SK-N-SH (cell line): ENCODE results near the gene HRH3. TPM values are rescaled to one million over a fixed set of nuclear protein-coding genes. Genes with fewer than 3 reads are reported as not detected.

ENCODE experiments used
- CTCF ChIA-PET: fragments of 300-600, 350-600 bp; formaldehyde crosslinking; extraction: SDS; loops from one replicate; lab custom pipeline; 2021; lab: Yijun Ruan, JAX
- POLR2A ChIA-PET: fragments of 350-600 bp; sonication (Branson Sonifier 250); formaldehyde crosslinking; extraction: SDS; loops from one replicate; lab custom pipeline; 2020; ENCODE audit warnings: antibody characterized with exemption, inconsistent platforms; lab: Yijun Ruan, JAX
- DNase-seq: peaks from one replicate; pipeline ENCODE4 v3.0.0; 2012
- H2AFZ ChIP-seq: fragments of 200-600 bp; sonication (generic); 2 replicates; pipeline ENCODE4 v1.8.1; 2016; ENCODE audit warnings: antibody characterized with exemption, mild to moderate bottlenecking, low read depth
- H3F3A ChIP-seq: fragments of 200-600 bp; sonication (generic); replicated peaks from 2 replicates; pipeline ENCODE3; 2016; ENCODE audit warnings: antibody characterized with exemption, mild to moderate bottlenecking; ENCODE audit not compliant: insufficient read depth
- H3K27ac ChIP-seq, 2 experiments: fragments of 200-500 bp in 1 of 2; fragments of 200-600 bp in 1 of 2; sonication (Bioruptor generic) in 1 of 2; sonication (generic), shearing (Covaris generic) in 1 of 2; 2 replicates each; pipeline versions ENCODE4 v1.5.1 to v1.6.1; 2014 to 2016; ENCODE audit warnings: low read depth in 2 of 2, inconsistent platforms in 1 of 2, low read length in 1 of 2, mild to moderate bottlenecking in 1 of 2, mixed read lengths in 1 of 2
- H3K27me3 ChIP-seq: fragments of 200-600 bp; sonication (generic), shearing (Covaris generic); 2 replicates; pipeline ENCODE4 v1.6.1; 2016; ENCODE audit warnings: mixed run types; ENCODE audit not compliant: insufficient read depth
- H3K36me3 ChIP-seq, 2 experiments: fragments of 200-500 bp in 1 of 2; fragments of 200-600 bp in 1 of 2; sonication (Bioruptor generic) in 1 of 2; sonication (generic) in 1 of 2; replicated peaks in 1 of 2; 2 replicates each; pipeline versions ENCODE3 to v1.5.1; 2014 to 2016; ENCODE audit warnings: low read length in 1 of 2, mild to moderate bottlenecking in 1 of 2; ENCODE audit not compliant: insufficient read depth in 2 of 2, control insufficient read depth in 1 of 2
- H3K4me1 ChIP-seq, 2 experiments: fragments of 200-500 bp in 1 of 2; fragments of 200-600 bp in 1 of 2; sonication (Bioruptor generic) in 1 of 2; sonication (generic), shearing (Covaris generic) in 1 of 2; 2 replicates each; pipeline versions ENCODE4 v1.5.1 to v1.6.1; 2014 to 2016; ENCODE audit warnings: low read depth in 1 of 2, low read length in 1 of 2, mixed run types in 1 of 2; ENCODE audit not compliant: insufficient read depth in 2 of 2, control insufficient read depth in 1 of 2
- H3K4me2 ChIP-seq: fragments of 200-600 bp; sonication (generic), shearing (Covaris generic); 2 replicates; pipeline ENCODE4 v1.6.1; 2017; ENCODE audit warnings: mixed run types
- H3K4me3 ChIP-seq, 2 experiments: fragments of 200-500 bp in 1 of 2; fragments of 200-600 bp in 1 of 2; sonication (Bioruptor generic) in 1 of 2; sonication (generic), shearing (Covaris generic) in 1 of 2; 2 replicates each; pipeline versions ENCODE4 v1.5.1 to v1.8.1; 2014 to 2016; ENCODE audit warnings: low read depth in 2 of 2, inconsistent platforms in 1 of 2, low read length in 1 of 2, mild to moderate bottlenecking in 1 of 2, mixed read lengths in 1 of 2, moderate library complexity in 1 of 2
- H3K79me2 ChIP-seq: fragments of 200-600 bp; sonication (generic); 2 replicates; pipeline ENCODE4 v1.8.1; 2017; ENCODE audit warnings: mild to moderate bottlenecking; ENCODE audit not compliant: insufficient read depth
- H3K9ac ChIP-seq: fragments of 200-600 bp; sonication (generic); 2 replicates; pipeline ENCODE4 v1.6.1; 2017; ENCODE audit warnings: mixed run types
- H3K9me2 ChIP-seq: fragments of 200-600 bp; sonication (generic); 2 replicates; pipeline ENCODE4 v1.6.1; 2017; ENCODE audit warnings: mixed run types
- H3K9me3 ChIP-seq: fragments of 200-600 bp; sonication (generic); 2 replicates; pipeline ENCODE4 v1.6.1; 2017; ENCODE audit warnings: mixed run types, mild to moderate bottlenecking, moderate library complexity
- H4K20me1 ChIP-seq: fragments of 200-600 bp; sonication (generic); 2 replicates; pipeline ENCODE4 v1.6.1; 2017; ENCODE audit warnings: mild to moderate bottlenecking, mixed run types; ENCODE audit not compliant: insufficient read depth
- CHD2 ChIP-seq: fragments of 150-350 bp; IDR thresholded peaks from 2 replicates; pipeline ENCODE4 v1.6.1; 2018; ENCODE audit warnings: low read length; ENCODE audit not compliant: partially characterized antibody
- CTCF ChIP-seq: fragments of 200-600 bp; sonication (generic); IDR thresholded peaks from 2 replicates; pipeline ENCODE4 v1.6.1; 2017; ENCODE audit warnings: antibody characterized with exemption, mild to moderate bottlenecking, moderate library complexity
- EP300 ChIP-seq, 2 experiments: IDR thresholded peaks; 2 replicates each; pipeline versions ENCODE4 v1.4.0 to v1.6.1; 2012; ENCODE audit warnings: borderline replicate concordance in 1 of 2, low read depth in 1 of 2, low read length in 1 of 2
- EZH2phosphoT487 ChIP-seq: fragments of 200-600 bp; sonication (generic); IDR thresholded peaks from 2 replicates; pipeline ENCODE4 v1.6.1; 2017; ENCODE audit warnings: low read depth, mixed run types, mild to moderate bottlenecking, antibody characterized with exemption, moderate library complexity, borderline replicate concordance
- FOXJ3 ChIP-seq: sonication (generic); formaldehyde crosslinking; IDR thresholded peaks from 2 replicates; pipeline ENCODE4 v1.5.1; 2020; ENCODE audit warnings: mild to moderate bottlenecking, missing genetic modification reagents
- GABPA ChIP-seq: IDR thresholded peaks from 2 replicates; pipeline ENCODE4 v1.4.0; 2012; ENCODE audit warnings: low read depth, mild to moderate bottlenecking
- GATA2 ChIP-seq: sonication (generic); formaldehyde crosslinking; IDR thresholded peaks from 2 replicates; pipeline ENCODE4 v1.5.0; 2020; ENCODE audit warnings: mild to moderate bottlenecking, missing genetic modification reagents
- IRF3 ChIP-seq: fragments of 150-350 bp; IDR thresholded peaks from 2 replicates; pipeline ENCODE4 v1.6.1; 2016; ENCODE audit warnings: mild to moderate bottlenecking, low read depth, low read length
- NFIC ChIP-seq: IDR thresholded peaks from 2 replicates; pipeline ENCODE4 v1.4.0; 2012; ENCODE audit warnings: borderline replicate concordance
- NRF1 ChIP-seq: IDR thresholded peaks from 2 replicates; pipeline ENCODE4 v1.6.1; 2012; ENCODE audit warnings: low read depth, mild to moderate bottlenecking, low read length
- POLR2AphosphoS5 ChIP-seq: IDR thresholded peaks from 2 replicates; pipeline ENCODE4 v1.6.1; 2012; ENCODE audit warnings: low read depth, low read length
- RAD21 ChIP-seq: IDR thresholded peaks from 2 replicates; pipeline ENCODE4 v1.6.1; 2012; ENCODE audit warnings: mild to moderate bottlenecking, low read length
- RCOR1 ChIP-seq: fragments of 150-350 bp; IDR thresholded peaks from 2 replicates; pipeline ENCODE4 v1.6.1; 2017; ENCODE audit warnings: antibody characterized with exemption, low read length
- RXRA ChIP-seq: IDR thresholded peaks from 2 replicates; pipeline ENCODE4 v1.4.0; 2012; ENCODE audit warnings: low read depth, mild to moderate bottlenecking, borderline replicate concordance
- SMC3 ChIP-seq: IDR thresholded peaks from 2 replicates; pipeline ENCODE4 v1.6.1; 2012; ENCODE audit warnings: low read depth, low read length, improper control_type of control experiment
- TAF1 ChIP-seq: IDR thresholded peaks from 2 replicates; pipeline ENCODE4 v1.6.1; 2012; ENCODE audit warnings: low read depth, mild to moderate bottlenecking, low read length, moderate library complexity, borderline replicate concordance
- TCF12 ChIP-seq: IDR thresholded peaks from 2 replicates; pipeline ENCODE4 v1.4.0; 2012
- TEAD4 ChIP-seq: IDR thresholded peaks from 2 replicates; pipeline ENCODE4 v1.4.0; 2012; ENCODE audit warnings: mild to moderate bottlenecking, borderline replicate concordance; ENCODE audit not compliant: insufficient read depth
- YY1 ChIP-seq: IDR thresholded peaks from 2 replicates; pipeline ENCODE4 v1.4.0; 2012; ENCODE audit warnings: low read depth, mild to moderate bottlenecking
- WGBS: methylation state at CpG from one replicate; pipeline ENCODE4 v1.1.6; 2017; ENCODE audit warnings: low lambda C conversion rate; 5-methylcytosine and 5-hydroxymethylcytosine counted together
- polyA plus RNA-seq, 3 experiments: library from polyadenylated mRNA; depleted of rRNA; stranded (reverse); fragments of >200 nt; gene quantifications; 2 replicates each; pipeline ENCODE4 v1.2.3, GENCODE V29; 2012
- TF ChIP-seq, protein P1 (sequence below): fragments of 150-350 bp; IDR thresholded peaks from 2 replicates; pipeline ENCODE4 v1.6.1; 2017; ENCODE audit warnings: antibody characterized with exemption, low read length, low read depth, borderline replicate concordance

HRH3 gene
- polyA plus RNA-seq, 1 of the 3 experiments (the other 2 are of a cell fraction) = 0.02 TPM

DNA sequence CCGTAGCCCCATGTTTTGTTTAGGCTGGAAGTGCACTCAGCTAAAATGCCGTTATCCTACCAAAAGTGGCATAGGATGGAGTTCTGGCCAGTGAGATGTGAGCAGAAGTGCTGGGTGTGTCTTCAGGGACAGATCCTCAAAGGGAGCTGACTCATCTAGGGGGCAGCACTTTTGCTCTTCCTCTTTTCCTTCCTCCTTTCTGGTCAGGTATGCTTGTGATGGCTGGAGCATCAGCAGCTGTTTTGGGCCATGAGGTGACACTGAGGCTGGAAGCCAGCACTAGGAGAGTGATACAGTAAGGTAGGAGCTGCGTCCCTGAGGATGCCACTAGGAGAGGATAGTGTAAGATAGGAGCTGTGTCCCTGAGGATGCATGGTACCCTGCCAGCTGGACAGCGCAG lies 13.6 kb upstream of the HRH3 start:
- ChIA-PET CTCF (interaction anchor here (1.1 kb wide), 1 partner anchor 13 kb away, joined by 4 read pairs; no protein-coding TSS in a partner anchor), POLR2A (no interaction called here)
- Histone ChIP-seq H3K36me3 (no peaks in the 10 kb centered on the region), H3K4me1 (peaks cover 0 to 37% of the 10 kb centered on the region in 2 experiments; a peak in 1 of 4 replicates), H4K20me1 (no peaks in the 10 kb centered on the region), H3K79me2 (peaks cover under 1% of the 10 kb centered on the region; the same call in 1 of the 2 replicates), H3K27ac (no peak overlapping the region), H3K9me3 (no peaks in the 10 kb centered on the region), H2AFZ (no peak overlapping the region), H3K27me3 (no peaks in the 10 kb centered on the region), H3K4me3 (no peak overlapping the region), H3K4me2 (no peak overlapping the region), H3K9ac (no peak overlapping the region), H3K9me2 (no peaks in the 10 kb centered on the region), H3F3A (peaks cover 7% of the 10 kb centered on the region)
- no peak for DNase-seq
- WGBS = 71% methylated on average over 4 of the region's 4 CpGs
- TF ChIP-seq EP300 (IDR thresholded peaks at IDR 0.05; ENCODE audit: borderline replicate concordance in 1 of 2, low read depth in 1 of 2, low read length in 1 of 2) (no peak), NFIC (no peak), NRF1 (no peak), RCOR1 (no peak), TEAD4 (no peak)

DNA sequence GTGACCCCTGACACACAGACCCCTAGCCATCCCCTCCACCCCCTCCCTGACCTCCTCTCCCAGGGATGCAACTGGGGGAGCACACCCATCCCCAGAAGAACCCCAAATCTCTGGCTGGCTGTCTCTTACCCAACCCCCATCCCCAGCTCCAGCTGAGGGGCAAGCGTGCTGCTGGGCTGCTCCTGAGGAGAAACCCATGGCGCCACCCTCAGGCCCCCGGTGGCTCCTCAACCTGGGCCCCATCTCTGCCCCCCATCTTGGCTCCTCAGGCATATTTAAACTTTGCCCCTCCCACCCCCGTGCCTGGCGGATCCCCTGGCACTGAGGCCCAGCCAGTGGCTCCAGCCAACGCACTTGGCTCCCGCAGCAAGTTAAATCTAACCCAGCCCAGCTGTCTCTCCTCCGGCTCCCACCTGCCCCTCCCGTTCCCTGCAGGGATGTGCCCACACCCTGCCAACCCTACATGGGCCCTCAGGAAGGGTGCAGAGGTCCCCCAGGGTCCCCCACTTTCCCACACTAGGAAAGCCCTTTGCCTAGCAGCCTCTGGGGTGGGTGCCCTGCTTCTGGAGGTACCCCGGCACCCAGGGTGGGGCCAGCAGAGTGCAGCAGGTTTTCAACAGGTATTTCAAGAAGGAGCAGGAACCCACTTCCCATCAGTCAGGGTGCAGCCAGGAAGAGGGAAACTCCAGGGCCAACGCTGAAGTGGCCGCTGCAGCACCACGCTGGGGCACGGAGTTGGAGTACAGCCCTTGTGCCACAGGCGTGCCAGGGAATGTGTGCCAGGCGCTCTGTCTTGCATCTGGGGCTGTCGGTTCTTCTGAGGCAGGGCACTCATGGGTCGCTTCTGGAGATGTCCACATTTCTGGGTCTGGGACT lies 12.9 kb upstream of the HRH3 start:
- Histone ChIP-seq H4K20me1 (no peaks in the 10 kb centered on the region), H3K4me3 (no peak overlapping the region), H3K9me3 (no peaks in the 10 kb centered on the region), H3K36me3 (no peaks in the 10 kb centered on the region), H3K9ac (no peak overlapping the region), H3K27me3 (no peaks in the 10 kb centered on the region), H2AFZ (no peak overlapping the region), H3K79me2 (no peaks in the 10 kb centered on the region), H3K27ac (no peak overlapping the region), H3K9me2 (no peaks in the 10 kb centered on the region), H3F3A (peaks cover 7% of the 10 kb centered on the region), H3K4me1 (peaks cover 0 to 37% of the 10 kb centered on the region in 2 experiments; a peak in 1 of 4 replicates), H3K4me2 (no peak overlapping the region)
- WGBS = 70% methylated on average over 17 of the region's 18 CpGs
- TF ChIP-seq GATA2 (CRISPR knock-in tag) = no peak
- TF ChIP-seq GABPA = no peak
- TF ChIP-seq NRF1 = no peak
- no peak for TF ChIP-seq CHD2
- TF ChIP-seq POLR2AphosphoS5 = no peak
- TF ChIP-seq FOXJ3 (CRISPR knock-in tag) = no peak
- TF ChIP-seq IRF3 = no peak
- TF ChIP-seq RCOR1 = no peak
- no peak for TF ChIP-seq EZH2phosphoT487
- no peak for TF ChIP-seq EP300 (IDR thresholded peaks at IDR 0.05; ENCODE audit: borderline replicate concordance in 1 of 2, low read depth in 1 of 2, low read length in 1 of 2)
- no peak for TF ChIP-seq TAF1
- no peak for TF ChIP-seq RAD21
- no peak for TF ChIP-seq TCF12
- TF ChIP-seq SMC3 = no peak
- TF ChIP-seq NFIC = no peak
- TF ChIP-seq RXRA = no peak
- TF ChIP-seq, protein P1, sequence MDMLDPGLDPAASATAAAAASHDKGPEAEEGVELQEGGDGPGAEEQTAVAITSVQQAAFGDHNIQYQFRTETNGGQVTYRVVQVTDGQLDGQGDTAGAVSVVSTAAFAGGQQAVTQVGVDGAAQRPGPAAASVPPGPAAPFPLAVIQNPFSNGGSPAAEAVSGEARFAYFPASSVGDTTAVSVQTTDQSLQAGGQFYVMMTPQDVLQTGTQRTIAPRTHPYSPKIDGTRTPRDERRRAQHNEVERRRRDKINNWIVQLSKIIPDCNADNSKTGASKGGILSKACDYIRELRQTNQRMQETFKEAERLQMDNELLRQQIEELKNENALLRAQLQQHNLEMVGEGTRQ = no peak
- no peak for TF ChIP-seq YY1
- TF ChIP-seq CTCF = no peak
- CTCF ChIA-PET = interaction anchor here (1.0 to 1.3 kb wide), 3 partner anchors 13 to 48 kb away, joined by 3 to 4 read pairs (median 3); no protein-coding TSS in a partner anchor
- no peak for DNase-seq
- POLR2A ChIA-PET = no interaction called here
